HK-2 (cell line): ENCODE data around the gene DCBLD2.
"Not testable (repeated sequence)": the region's sequence is repeated elsewhere in the genome, so short reads cannot be mapped to it uniquely, and the experiment has no call there.

Source experiments
- DNase-seq: peaks from one replicate; pipeline ENCODE4 v3.0.0-alpha.2; 2018; ENCODE audit not compliant: unreplicated experiment

Gene DCBLD2

GRCh38 chr3:98892263-98892662, 9.2 kb downstream of the DCBLD2 start:
- DNase-seq, result no peak

DNA sequence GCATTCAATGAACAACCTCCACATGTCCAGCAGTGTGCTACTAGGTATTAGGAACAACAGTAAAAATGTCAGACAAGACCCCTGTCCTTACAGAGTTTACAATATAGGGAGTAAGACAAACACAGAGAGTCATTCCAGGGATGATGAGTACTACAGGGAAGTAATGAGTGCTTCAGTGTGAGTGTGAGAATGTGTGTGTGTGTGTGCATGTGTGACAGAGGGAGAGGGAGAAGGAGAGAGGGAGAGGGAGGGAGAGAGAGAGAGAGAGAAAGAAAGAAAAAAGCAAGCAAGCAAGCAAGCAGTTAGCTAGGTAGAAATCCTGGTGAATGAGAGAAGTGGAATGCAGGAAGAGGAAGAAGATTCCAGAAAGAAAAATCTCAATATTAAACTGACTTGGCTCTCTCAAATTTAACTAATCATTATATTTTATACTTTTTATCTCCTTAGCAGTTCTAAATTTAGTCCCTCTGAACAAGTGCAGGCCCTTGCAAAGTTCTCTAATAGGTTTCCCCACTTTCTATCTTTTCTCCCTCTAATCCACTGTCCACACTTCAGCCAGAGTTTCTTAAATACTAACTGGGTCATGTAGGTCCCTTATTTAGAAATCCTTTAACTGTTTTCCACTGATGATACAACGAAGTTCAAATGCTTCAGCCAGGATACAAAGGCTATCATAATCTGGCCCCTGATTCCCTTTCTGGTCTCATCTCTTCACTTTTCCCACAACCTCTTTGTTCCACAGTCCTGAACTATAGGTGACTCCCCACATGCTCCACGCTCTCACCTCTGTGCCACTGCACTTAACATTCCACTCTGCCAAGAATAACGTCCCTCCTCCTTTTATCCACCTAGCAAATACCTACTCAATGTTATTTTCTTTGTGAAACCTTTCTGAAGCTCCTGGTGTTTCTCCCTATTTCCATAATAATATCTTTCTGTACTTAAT, 10.3 kb downstream of the DCBLD2 start:
- DNase-seq, result no peak

- DNase-seq, result no peak
These were observed 11.2 kb downstream of the DCBLD2 start for GRCh38 chr3:98890181-98890835.

DNA sequence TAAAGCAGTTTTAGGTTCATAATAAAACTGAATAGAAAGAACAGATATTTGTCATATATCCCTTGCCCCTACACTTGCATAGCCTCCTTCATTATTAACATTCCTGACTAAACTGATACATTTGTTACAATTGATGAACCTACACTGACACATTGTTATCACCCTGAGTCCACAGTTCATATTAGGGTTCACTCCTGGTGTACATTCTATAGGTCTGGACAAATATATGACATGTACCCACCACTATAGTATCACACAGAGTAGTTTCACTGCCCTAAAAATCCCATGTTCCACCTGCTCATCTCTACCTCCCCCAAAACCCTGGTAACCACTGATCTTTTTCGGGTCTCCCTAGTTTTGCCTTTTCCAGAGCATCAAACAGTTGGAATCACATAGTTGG, 13.8 kb downstream of the DCBLD2 start:
- DNase-seq, result no peak

- no peak for DNase-seq
These were observed 15.0 kb downstream of the DCBLD2 start for GRCh38 chr3:98886525-98886924.

- no peak for DNase-seq
These were observed 15.6 kb downstream of the DCBLD2 start for GRCh38 chr3:98885851-98886250.

DNA sequence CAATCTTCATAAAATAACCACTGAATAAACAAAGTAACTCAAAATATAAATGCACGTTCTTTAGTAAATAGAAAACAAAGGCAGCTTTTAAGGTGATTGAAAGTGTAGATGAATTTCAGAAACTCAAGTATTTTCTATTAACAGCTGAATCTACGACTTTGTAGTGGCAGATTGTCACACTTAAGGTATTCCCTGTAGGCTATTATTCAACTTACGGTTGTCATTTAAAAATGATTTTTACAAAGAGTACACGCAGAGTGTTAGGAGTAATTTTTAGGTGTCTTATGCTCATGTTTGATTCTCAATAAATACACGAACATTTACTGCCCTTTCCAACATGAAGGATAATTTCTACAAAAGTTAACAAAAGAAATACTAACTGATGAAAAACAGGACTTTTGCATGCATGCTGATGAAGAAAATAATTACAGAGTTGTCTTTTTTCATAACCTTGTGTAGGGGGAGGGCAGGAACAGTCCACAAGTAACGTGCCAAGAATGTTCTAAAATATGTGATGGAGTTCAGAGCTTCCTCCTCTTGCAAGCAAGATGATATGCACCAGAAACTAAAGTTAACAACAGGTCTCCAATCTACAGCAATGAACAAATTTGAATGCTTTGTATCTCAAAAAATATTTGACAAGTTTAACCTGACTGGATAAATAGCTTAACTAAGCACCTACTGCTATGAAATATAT, 16.7 kb downstream of the DCBLD2 start:
- no peak for DNase-seq

DNA sequence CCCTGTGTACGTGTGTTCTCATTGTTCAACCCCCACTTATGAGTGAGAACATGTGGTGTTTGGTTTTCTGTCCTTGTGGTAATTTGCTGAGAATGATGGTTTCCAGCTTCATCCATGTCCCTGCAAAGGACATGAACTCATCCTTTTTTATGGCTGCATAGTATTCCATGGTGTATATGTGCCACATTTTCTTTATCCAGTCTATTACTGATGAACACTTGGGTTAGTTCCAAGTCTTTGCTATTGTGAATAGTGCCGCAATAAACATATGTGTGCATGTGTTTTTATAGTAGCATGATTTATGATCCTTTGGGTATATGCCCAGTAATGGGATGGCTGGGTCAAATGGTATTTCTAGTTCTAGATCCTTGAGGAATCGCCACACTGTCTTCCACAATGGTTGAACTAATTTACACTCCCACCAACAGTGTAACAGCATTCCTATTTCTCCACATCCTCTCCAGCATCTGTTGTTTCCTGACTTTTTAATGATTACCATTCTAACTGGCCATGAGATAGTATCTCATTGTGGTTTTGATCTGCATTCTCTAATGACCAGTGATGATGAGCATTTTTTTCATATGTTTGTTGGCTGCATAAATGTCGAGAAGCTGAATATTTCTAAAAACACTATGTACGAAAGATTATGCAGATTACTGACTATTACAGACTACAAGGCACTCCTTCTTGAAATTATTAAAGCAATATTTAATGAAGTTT, 18.7 kb downstream of the DCBLD2 start:
- DNase-seq, result not testable (repeated sequence)

DNA sequence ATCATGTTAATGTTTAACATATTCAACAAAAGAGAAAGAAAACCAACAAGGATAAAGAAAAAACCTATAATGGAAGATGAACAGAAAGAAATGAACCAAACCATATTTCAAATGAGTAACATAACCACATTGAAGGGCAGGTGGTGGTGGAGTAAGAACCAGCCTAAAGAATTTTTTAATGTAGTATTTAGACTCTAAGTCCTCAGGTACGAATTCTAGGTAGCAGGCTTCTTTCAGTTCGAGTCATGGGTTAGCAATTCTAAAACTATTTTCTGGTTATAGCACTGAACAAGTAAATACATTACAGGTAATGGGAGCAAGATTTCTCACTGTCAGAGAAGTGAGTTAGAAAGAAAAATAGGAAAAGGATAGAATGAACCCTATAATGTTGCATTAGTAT, 24.4 kb downstream of the DCBLD2 start:
- no peak for DNase-seq

DNA sequence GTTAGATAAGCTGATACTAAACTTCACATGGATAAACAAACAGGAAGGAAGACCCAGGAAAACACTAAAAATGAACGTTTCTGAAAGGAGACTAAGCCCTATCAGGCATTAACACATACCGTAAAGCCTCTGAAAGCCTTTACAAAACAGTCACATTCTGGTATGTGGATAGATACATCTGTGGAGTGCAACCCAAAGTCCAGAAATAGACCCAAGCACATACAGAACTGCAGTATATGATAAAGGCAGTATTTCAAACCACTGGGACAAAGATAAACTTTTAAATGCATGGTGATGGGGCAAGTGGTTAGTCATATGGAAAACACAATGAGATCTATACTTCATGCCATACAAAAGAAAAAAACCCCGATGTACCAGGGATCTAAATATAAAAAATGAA, 26.0 kb downstream of the DCBLD2 start:
- no peak for DNase-seq

GRCh38 chr3:98874602-98875249, 26.8 kb downstream of the DCBLD2 start:
- no peak for DNase-seq

DNA sequence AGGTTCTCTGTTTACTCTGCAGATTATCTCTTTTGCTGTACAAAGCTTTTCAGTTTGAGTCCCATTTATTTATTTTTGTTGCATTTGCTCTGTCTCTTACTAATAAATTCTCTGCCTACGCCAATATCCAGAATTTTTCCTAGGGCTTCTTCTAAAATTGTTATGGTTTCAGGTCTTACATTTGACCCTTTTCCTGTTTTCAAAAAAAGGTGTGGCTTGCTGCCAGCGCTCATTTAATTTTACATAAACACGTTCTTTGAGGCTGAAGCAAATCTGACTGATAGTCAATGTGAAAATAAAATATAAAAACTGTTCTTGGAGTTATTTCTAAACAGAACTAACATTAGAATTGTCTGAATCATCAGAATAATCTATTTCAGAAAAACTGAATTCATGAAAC, 32.1 kb downstream of the DCBLD2 start:
- DNase-seq, result no peak

DNA sequence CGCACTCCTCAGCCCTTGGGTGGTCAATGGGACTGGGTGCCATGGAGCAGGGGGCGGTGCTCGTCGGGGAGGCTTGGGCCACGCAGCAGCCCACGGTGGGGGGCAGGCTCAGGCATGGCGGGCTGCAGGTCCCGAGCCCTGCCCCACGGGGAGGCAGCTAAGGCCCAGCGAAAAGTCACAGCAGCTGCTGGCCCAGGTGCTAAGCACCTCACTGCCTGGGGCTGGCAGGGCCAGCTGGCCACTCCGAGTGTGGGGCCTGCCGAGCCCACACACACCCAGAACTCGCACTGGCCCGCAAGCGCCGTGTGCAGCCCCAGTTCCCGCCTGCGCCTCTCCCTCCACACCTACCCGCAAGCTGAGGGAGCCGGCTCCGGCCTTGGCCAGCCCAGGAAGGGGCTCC, 43.5 kb downstream of the DCBLD2 start:
- not testable (repeated sequence) for DNase-seq

- DNase-seq, result not testable (repeated sequence)
These were observed 44.2 kb downstream of the DCBLD2 start for GRCh38 chr3:98857258-98857657.

GRCh38 chr3:98856724-98857123, 44.8 kb downstream of the DCBLD2 start:
- no peak for DNase-seq

DNA sequence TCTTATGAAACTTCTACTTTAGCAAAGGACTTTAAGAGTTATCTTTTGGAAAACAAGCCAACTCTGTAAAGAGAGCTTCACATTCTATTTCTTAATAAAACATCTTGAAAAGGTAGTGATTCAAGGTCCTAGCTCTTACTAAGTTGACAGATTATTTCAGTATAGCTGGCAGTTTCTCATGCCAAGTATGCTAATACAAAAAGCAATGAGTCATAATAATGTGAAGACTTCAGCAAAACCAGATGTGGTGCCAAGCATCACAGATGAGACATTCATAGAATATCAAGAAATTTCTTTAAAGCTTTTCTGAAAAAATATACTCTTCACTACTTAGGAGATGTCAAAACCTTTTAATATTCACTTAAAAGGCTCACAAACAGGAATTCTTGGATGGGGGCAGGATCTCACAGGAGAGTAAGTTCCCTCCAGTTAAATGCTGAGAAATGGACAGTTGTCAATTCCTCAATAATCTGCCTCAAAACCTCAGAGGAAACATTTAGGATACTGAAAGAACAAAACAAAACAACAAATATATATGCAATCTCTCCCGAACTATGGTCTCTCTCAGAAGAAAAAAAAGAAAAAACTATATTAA, 45.6 kb downstream of the DCBLD2 start:
- DNase-seq, result no peak

DNA sequence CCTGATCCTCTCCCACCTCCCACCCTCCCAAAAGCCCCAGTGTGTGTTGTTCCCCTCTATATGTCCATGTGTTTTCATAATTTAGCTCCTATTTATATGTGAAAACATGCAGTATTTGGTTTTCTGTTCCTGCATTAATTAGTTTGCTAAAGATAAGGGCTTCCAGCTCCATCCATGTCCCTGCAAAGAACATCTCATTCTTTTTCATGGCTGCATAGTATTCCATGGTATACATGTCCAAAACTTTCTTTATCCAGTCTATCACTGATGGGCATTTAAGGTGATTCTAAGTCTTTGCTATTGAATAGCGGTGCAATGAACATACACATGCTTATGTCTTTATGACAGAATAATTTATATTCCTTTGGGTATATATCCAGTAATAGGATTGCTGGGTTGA, 53.4 kb downstream of the DCBLD2 start:
- no peak for DNase-seq

GRCh38 chr3:98846101-98846500, 55.4 kb downstream of the DCBLD2 start:
- DNase-seq, result no peak

- no peak for DNase-seq
These were observed 58.1 kb downstream of the DCBLD2 start for GRCh38 chr3:98843266-98843959.

DNA sequence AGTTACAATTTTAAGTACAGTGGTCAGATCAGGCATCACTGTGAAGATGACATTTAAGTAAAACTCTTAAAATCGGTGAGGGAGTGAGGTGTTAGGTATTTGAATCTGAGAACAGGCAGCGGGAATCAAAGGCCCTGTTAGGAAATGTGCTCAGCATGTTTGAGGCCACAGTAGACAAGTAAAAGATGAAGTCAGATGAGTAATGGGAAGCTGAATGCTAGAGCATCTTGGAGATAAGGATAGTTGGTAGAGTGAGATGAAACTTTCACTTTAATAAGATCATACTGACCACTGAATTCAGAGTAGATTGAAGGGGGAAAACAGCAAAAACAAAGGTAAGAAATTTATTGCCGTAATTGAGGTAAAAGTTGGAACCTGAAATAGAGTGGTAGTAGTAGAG, 61.6 kb downstream of the DCBLD2 start:
- no peak for DNase-seq
